ENCODE data around the gene SRRM5. TPM values are rescaled to one million over a fixed set of nuclear protein-coding genes. Genes with fewer than 3 reads are reported as not detected.

SRRM5 gene
- polyA plus RNA-seq, 2 of the 4 experiments (the other 2 are of a cell fraction) = 0.47 to 0.50 TPM

GRCh38 chr19:43660971-43661360, 49.1 kb downstream of the SRRM5 start:
- TF ChIP-seq MYC (IDR thresholded peaks at IDR 0.05; ENCODE audit: borderline replicate concordance, low read length) = no peak
- no peak for TF ChIP-seq JUNB (IDR thresholded peaks at IDR 0.05)
- no peak for TF ChIP-seq BHLHE40 (IDR thresholded peaks at IDR 0.05; ENCODE audit: low read depth, low read length)
- no peak for TF ChIP-seq NPAS2 (CRISPR knock-in tag; IDR thresholded peaks at IDR 0.05; ENCODE audit: borderline replicate concordance)
- TF ChIP-seq HMGXB4 (CRISPR knock-in tag; IDR thresholded peaks at IDR 0.05; ENCODE audit: borderline replicate concordance) = no peak
- TF ChIP-seq RCOR1 (IDR thresholded peaks at IDR 0.05; ENCODE audit: low read depth, low read length) = no peak
- TF ChIP-seq MAFK (IDR thresholded peaks at IDR 0.05; ENCODE audit: partially characterized antibody) = no peak
- no peak for TF ChIP-seq TFCP2L1 (CRISPR knock-in tag; IDR thresholded peaks at IDR 0.05)
- TF ChIP-seq ZSCAN20 (CRISPR knock-in tag; IDR thresholded peaks at IDR 0.05) = no peak
- TF ChIP-seq CTCF (IDR thresholded peaks at IDR 0.05) = no peak
- H3K4me2 ChIP-seq = no peak overlapping the region
- no peaks in the 10 kb centered on the region for H3K4me1 ChIP-seq
- ATAC-seq (no peak), FAIRE-seq (no peak), DNase-seq (ENCODE audit: low read depth in 1 of 2, low spot score in 1 of 2) (no peak)
- CTCF ChIA-PET = interaction anchor here (0.9 to 3.2 kb wide), 5 partner anchors 9 to 214 kb away, joined by 3 to 22 read pairs (median 3); no protein-coding TSS in a partner anchor
- no peak overlapping the region for H3K27ac ChIP-seq
- H3K4me3 ChIP-seq = no peak overlapping the region
- WGBS (ENCODE audit: missing lambda C conversion rate) = 96% methylated on average over 6 of the region's 6 CpGs
- H3K9me3 ChIP-seq = 0 out of 3 replicates have a peak, but pooled peaks cover 8% of the 10 kb centered on the region
- POLR2A ChIA-PET = no interaction called here

- DNase-seq (ENCODE audit: low read depth in 1 of 2, low spot score in 1 of 2) (no peak), FAIRE-seq (no peak), ATAC-seq (peak in 1 of 2 experiments; percentile 75; a peak in 4 of 6 replicates)
- 87% methylated on average over 6 of the region's 6 CpGs for WGBS (ENCODE audit: missing lambda C conversion rate)
- 0 out of 3 replicates have a peak, but pooled peaks cover 8% of the 10 kb centered on the region for H3K9me3 ChIP-seq
- H3K4me3 ChIP-seq = no peak overlapping the region
- no peak overlapping the region for H3K4me2 ChIP-seq
- no peak overlapping the region for H3K27ac ChIP-seq
- TF ChIP-seq EHMT2 (IDR thresholded peaks at IDR 0.05; ENCODE audit: low read depth) (no peak), ELK1 (IDR thresholded peaks at IDR 0.05; ENCODE audit: low read depth, low read length) (no peak), NR3C1 (IDR thresholded peaks at IDR 0.05) (no peak), KDM5A (IDR thresholded peaks at IDR 0.05) (no peak), ZFP36 (IDR thresholded peaks at IDR 0.05; ENCODE audit: borderline replicate concordance, partially characterized antibody) (no peak), MAZ (IDR thresholded peaks at IDR 0.05; ENCODE audit: borderline replicate concordance, low read depth, low read length) (no peak), CBX2 (IDR thresholded peaks at IDR 0.05; ENCODE audit: borderline replicate concordance, low read depth) (no peak), CHD4 (IDR thresholded peaks at IDR 0.05; ENCODE audit: borderline replicate concordance) (no peak), HOXA7 (CRISPR knock-in tag; IDR thresholded peaks at IDR 0.05) (no peak), EHF (CRISPR knock-in tag; IDR thresholded peaks at IDR 0.05) (no peak), USF2 (IDR thresholded peaks at IDR 0.05) (no peak), CTCF (IDR thresholded peaks at IDR 0.05) (peak; percentile 37), PHF8 (IDR thresholded peaks at IDR 0.05; ENCODE audit: borderline replicate concordance, low read depth) (no peak), NFE2L2 (conservative IDR thresholded peaks at IDR 0.05; ENCODE audit: low read length) (no peak), NPAS2 (CRISPR knock-in tag; IDR thresholded peaks at IDR 0.05; ENCODE audit: borderline replicate concordance) (no peak), ZSCAN20 (CRISPR knock-in tag; IDR thresholded peaks at IDR 0.05) (no peak), SMC3 (IDR thresholded peaks at IDR 0.05) (0 out of 3 replicates have a peak, but pooled peaks have one; percentile 19), HES2 (IDR thresholded peaks at IDR 0.05) (no peak), FOSL2 (IDR thresholded peaks at IDR 0.05) (no peak), FOSL2 (CRISPR knock-in tag; IDR thresholded peaks at IDR 0.05) (no peak), BHLHE40 (IDR thresholded peaks at IDR 0.05; ENCODE audit: low read depth, low read length) (no peak), FOXS1 (CRISPR knock-in tag; IDR thresholded peaks at IDR 0.05) (no peak), RAD21 (conservative IDR thresholded peaks at IDR 0.05 in 1 of 2, IDR thresholded peaks at IDR 0.05 in 1 of 2) (peak in 1 of 2 experiments; percentile 43; a peak in 2 of 5 replicates)
- ChIA-PET POLR2A (no interaction called here), CTCF (interaction anchor here (0.6 to 3.2 kb wide), 16 partner anchors 10 to 216 kb away, joined by 3 to 22 read pairs (median 4); partner anchors contain the start of gene ZNF283)
- no peaks in the 10 kb centered on the region for H3K4me1 ChIP-seq
Measured at GRCh38 chr19:43662487-43662886, 50.6 kb downstream of the SRRM5 start.

Data from A549 (cell line).